Endothelial cell of umbilical vein (primary cell): Measurements from ENCODE around the gene PPOX.

Experiments used
- EZH2 ChIP-seq: IDR thresholded peaks from 2 replicates; pipeline ENCODE4 v1.6.1; 2012; ENCODE audit warnings: borderline replicate concordance, low read depth, mild to moderate bottlenecking, moderate library complexity, low read length, inconsistent platforms; ENCODE audit not compliant: severe bottlenecking
- FOS ChIP-seq: IDR thresholded peaks from 2 replicates; pipeline ENCODE4 v1.6.1; 2011; ENCODE audit warnings: mild to moderate bottlenecking, low read length, moderate library complexity, borderline replicate concordance; ENCODE audit not compliant: insufficient read depth
- MYC ChIP-seq: IDR thresholded peaks from one replicate; pipeline ENCODE4 v1.6.1; 2011; ENCODE audit warnings: mild to moderate bottlenecking, low read depth, low read length
- POLR2A ChIP-seq: IDR thresholded peaks from 2 replicates; pipeline ENCODE4 v1.6.1; 2012; ENCODE audit warnings: low read depth, mild to moderate bottlenecking, control low read depth, low read length
- POLR2AphosphoS5 ChIP-seq: IDR thresholded peaks from 2 replicates; pipeline ENCODE4 v1.6.1; 2012; ENCODE audit warnings: low read depth, mild to moderate bottlenecking, control low read depth, low read length, moderate library complexity; ENCODE audit not compliant: insufficient read depth
- TF ChIP-seq, protein P1 (sequence below), 2 donors: IDR thresholded peaks; 1 replicate in 1 of 2; 2 replicates in 1 of 2; pipeline ENCODE4 v1.5.1; 2011; ENCODE audit warnings: low read length in 2 of 2, mild to moderate bottlenecking in 2 of 2, moderate library complexity in 2 of 2, control low read depth in 1 of 2, inconsistent platforms in 1 of 2, low read depth in 1 of 2; ENCODE audit not compliant: insufficient read depth in 1 of 2; ENCODE audit errors: extremely low read depth in 1 of 2

DNA sequence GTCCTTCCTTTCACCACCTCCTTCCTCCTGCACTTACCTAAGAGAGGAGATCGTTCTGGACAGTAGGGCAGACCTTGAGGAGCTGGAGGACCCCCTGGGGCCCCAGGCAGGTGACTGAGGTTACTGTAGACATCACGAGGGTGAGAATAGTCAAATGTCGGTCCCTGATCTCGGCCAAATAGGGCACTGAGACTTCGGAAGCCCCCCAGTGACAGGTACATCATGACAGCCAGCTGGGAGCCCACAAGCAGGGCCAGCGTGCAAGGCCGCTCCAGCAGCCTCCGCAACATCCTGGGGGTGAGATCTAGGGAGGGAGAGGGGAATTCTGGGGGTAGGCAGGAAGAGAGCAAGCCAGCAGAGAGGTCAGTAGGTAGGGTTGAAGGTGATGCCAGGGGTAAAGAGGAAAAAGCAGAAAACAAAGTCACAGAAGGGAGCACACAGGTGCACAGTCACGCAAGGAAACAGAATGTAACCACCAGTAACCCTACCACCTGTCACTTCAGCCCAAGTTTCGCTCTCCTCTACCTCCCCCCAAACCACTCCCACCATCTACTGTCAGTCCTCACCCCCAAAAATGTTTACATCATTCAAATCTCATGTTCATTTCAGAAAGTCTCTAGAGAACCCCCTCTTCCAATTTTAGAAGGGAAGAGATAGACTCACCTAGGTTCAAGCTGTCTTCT, 9.7 kb downstream of the PPOX start:
- TF ChIP-seq POLR2A (no peak), MYC (no peak), EZH2 (no peak), POLR2AphosphoS5 (no peak), FOS (no peak)
- TF ChIP-seq, protein P1, sequence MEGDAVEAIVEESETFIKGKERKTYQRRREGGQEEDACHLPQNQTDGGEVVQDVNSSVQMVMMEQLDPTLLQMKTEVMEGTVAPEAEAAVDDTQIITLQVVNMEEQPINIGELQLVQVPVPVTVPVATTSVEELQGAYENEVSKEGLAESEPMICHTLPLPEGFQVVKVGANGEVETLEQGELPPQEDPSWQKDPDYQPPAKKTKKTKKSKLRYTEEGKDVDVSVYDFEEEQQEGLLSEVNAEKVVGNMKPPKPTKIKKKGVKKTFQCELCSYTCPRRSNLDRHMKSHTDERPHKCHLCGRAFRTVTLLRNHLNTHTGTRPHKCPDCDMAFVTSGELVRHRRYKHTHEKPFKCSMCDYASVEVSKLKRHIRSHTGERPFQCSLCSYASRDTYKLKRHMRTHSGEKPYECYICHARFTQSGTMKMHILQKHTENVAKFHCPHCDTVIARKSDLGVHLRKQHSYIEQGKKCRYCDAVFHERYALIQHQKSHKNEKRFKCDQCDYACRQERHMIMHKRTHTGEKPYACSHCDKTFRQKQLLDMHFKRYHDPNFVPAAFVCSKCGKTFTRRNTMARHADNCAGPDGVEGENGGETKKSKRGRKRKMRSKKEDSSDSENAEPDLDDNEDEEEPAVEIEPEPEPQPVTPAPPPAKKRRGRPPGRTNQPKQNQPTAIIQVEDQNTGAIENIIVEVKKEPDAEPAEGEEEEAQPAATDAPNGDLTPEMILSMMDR (IDR thresholded peaks at IDR 0.05; ENCODE audit: extremely low read depth in 1 of 2, insufficient read depth in 1 of 2, low read depth in 1 of 2, low read length in 2 of 2), result no peak
